PC-9 (cell line): ENCODE results near the gene FKBP5. TPM values are rescaled to one million over a fixed set of nuclear protein-coding genes. Genes with fewer than 3 reads are reported as not detected.

Experiments used
- BruUV-seq: library from RNA; stranded (reverse); fragments of 400-500 nt; replicated peaks from 2 replicates; lab custom pipeline; 2021; lab: Mats Ljungman, UMichigan
- CTCF ChIA-PET: fragments of 300-600 bp; sonication (Branson Sonifier 250); formaldehyde crosslinking; loops from one replicate; lab custom pipeline; 2022; ENCODE audit warnings: antibody characterized with exemption; lab: Charles Lee
- POLR2A ChIA-PET: fragments of 300-600 bp; sonication (Branson Sonifier 250); formaldehyde crosslinking; loops from one replicate; lab custom pipeline; 2022; ENCODE audit warnings: antibody characterized with exemption; ENCODE audit not compliant: unreplicated experiment; lab: Charles Lee
- DNase-seq, 2 experiments: peaks; one replicate each; pipeline versions ENCODE4 v3.0.0 to v3.0.0-alpha.2; 2015 to 2022; ENCODE audit warnings: mixed read lengths in 1 of 2
- H2AFZ ChIP-seq: fragments of 200-600 bp; sonication (generic); 2 replicates; pipeline ENCODE4 v1.8.1; 2017; ENCODE audit warnings: antibody characterized with exemption
- H3F3A ChIP-seq: fragments of 200-600 bp; sonication (generic); 2 replicates; pipeline ENCODE4 v1.8.1; 2017; ENCODE audit warnings: antibody characterized with exemption, mild to moderate bottlenecking, low read depth; ENCODE audit not compliant: insufficient read depth
- H3K27ac ChIP-seq: fragments of 200-600 bp; sonication (generic); 2 replicates; pipeline ENCODE4 v1.6.1; 2016; ENCODE audit warnings: mixed run types
- H3K27me3 ChIP-seq: fragments of 200-600 bp; sonication (generic); 2 replicates; pipeline ENCODE4 v1.6.1; 2016; ENCODE audit warnings: low read depth, mixed run types; ENCODE audit not compliant: insufficient read depth
- H3K36me3 ChIP-seq: fragments of 200-600 bp; sonication (generic); 2 replicates; pipeline ENCODE4 v1.6.1; 2016; ENCODE audit warnings: low read depth, mixed run types
- H3K4me1 ChIP-seq: fragments of 200-600 bp; sonication (generic); replicated peaks from 2 replicates; pipeline ENCODE4 v1.6.1; 2016; ENCODE audit warnings: mixed run types; ENCODE audit not compliant: insufficient read depth
- H3K4me2 ChIP-seq: fragments of 200-600 bp; sonication (generic); 2 replicates; pipeline ENCODE4 v1.6.1; 2017; ENCODE audit warnings: mixed run types
- H3K4me3 ChIP-seq: fragments of 200-600 bp; sonication (generic); 2 replicates; pipeline ENCODE4 v1.6.1; 2016; ENCODE audit warnings: mixed run types
- H3K79me2 ChIP-seq: fragments of 200-600 bp; sonication (generic); 2 replicates; pipeline ENCODE4 v1.6.1; 2017; ENCODE audit warnings: low read depth, mixed run types
- H3K9me2 ChIP-seq: fragments of 200-600 bp; sonication (generic); 2 replicates; pipeline ENCODE4 v1.8.1; 2017; ENCODE audit warnings: mild to moderate bottlenecking; ENCODE audit not compliant: insufficient read depth
- H3K9me3 ChIP-seq: fragments of 200-600 bp; sonication (generic); 2 replicates; pipeline ENCODE4 v1.8.1; 2016; ENCODE audit warnings: low read depth; ENCODE audit not compliant: insufficient read depth
- H4K20me1 ChIP-seq: fragments of 200-600 bp; sonication (generic); 2 replicates; pipeline ENCODE4 v1.8.1; 2017; ENCODE audit not compliant: insufficient read depth
- EZH2 ChIP-seq: fragments of 200-600 bp; sonication (generic); IDR thresholded peaks from 2 replicates; pipeline ENCODE4 v1.8.0; 2017; ENCODE audit warnings: antibody characterized with exemption, low read depth
- intact Hi-C: fragments of 100-400 bp; cut with micrococcal nuclease; formaldehyde crosslinking; loops from one replicate; pipeline ENCODE4 v1.10.0; 2022; ENCODE audit not compliant: unreplicated experiment
- total RNA-seq: library from RNA; stranded (reverse); gene quantifications from 2 replicates; pipeline ENCODE4 v1.2.3, GENCODE V29; 2021
- TF ChIP-seq, protein P1 (sequence below): fragments of 200-600 bp; sonication (generic); conservative IDR thresholded peaks from 2 replicates; pipeline ENCODE4 v1.6.1; 2017; ENCODE audit warnings: mixed run types, antibody characterized with exemption, mild to moderate bottlenecking, moderate library complexity

Gene FKBP5
- total RNA-seq, 1 experiment from 2014 or later: 5.0 TPM

DNA sequence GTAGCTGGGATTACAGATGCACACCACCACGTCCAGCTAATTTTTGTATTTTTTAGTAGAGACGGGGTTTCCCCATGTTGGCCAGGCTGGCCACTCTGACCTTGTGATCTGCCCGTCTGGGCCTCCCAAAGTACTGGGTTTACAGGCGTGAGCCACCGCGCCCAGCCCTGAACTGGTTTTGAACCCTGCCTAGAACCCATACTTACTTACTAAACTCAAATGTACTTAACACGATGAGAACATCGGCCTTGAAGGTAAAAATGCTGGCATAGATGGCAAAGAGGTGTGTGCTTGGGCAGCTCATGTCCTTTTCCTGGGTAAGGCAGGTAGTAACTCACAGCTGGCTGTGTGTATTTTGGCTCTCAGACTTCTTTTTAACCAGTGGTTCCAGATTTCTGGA, 44.9 kb upstream of the FKBP5 start:
- CTCF ChIA-PET: interaction anchor here (0.6 to 1.2 kb wide), 3 partner anchors 110 to 408 kb away, joined by 3 to 7 read pairs (median 5); no protein-coding TSS in a partner anchor
- Histone ChIP-seq H2AFZ (no peak overlapping the region), H3K4me3 (no peak overlapping the region), H4K20me1 (no peaks in the 10 kb centered on the region), H3K4me2 (no peak overlapping the region), H3K79me2 (no peaks in the 10 kb centered on the region), H3K27me3 (no peaks in the 10 kb centered on the region), H3K36me3 (no peaks in the 10 kb centered on the region), H3F3A (peaks cover 16% of the 10 kb centered on the region; the same call in 1 of the 2 replicates), H3K4me1 (peaks cover 9% of the 10 kb centered on the region), H3K9me2 (no peaks in the 10 kb centered on the region), H3K9me3 (no peaks in the 10 kb centered on the region), H3K27ac (no peak overlapping the region)
- no peak for DNase-seq
- POLR2A ChIA-PET: no interaction called here
- TF ChIP-seq EZH2: no peak
- TF ChIP-seq, protein P1, sequence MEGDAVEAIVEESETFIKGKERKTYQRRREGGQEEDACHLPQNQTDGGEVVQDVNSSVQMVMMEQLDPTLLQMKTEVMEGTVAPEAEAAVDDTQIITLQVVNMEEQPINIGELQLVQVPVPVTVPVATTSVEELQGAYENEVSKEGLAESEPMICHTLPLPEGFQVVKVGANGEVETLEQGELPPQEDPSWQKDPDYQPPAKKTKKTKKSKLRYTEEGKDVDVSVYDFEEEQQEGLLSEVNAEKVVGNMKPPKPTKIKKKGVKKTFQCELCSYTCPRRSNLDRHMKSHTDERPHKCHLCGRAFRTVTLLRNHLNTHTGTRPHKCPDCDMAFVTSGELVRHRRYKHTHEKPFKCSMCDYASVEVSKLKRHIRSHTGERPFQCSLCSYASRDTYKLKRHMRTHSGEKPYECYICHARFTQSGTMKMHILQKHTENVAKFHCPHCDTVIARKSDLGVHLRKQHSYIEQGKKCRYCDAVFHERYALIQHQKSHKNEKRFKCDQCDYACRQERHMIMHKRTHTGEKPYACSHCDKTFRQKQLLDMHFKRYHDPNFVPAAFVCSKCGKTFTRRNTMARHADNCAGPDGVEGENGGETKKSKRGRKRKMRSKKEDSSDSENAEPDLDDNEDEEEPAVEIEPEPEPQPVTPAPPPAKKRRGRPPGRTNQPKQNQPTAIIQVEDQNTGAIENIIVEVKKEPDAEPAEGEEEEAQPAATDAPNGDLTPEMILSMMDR: no peak
- intact Hi-C loops: loop anchor here (1.0 to 10.0 kb wide), 2 partner anchors 44 to 269 kb away; partner anchors contain the start of gene RPL10A
- BruUV-seq: no TSS peak

GRCh38 chr6:35731736-35732532, 43.2 kb upstream of the FKBP5 start:
- CTCF ChIA-PET: no interaction called here

DNA sequence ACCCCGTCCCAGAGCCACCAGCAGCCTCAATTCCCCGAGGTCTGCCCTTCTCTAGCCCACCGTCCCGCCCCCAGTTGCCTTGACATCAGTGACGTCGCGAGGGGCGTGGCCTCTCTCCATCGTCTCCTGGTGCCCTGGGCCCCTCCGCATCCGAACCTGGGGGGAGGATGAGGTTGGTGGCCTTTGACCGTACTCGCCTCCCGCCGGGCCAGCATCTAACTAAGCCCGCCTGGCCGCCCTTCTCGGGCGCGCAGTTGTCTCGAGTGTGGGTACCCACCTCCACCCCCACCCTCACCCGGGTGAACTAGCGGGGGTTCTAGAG, 42.7 kb upstream of the FKBP5 start:
- POLR2A ChIA-PET: no interaction called here

More at GRCh38 chr6:35731736-35732532, 43.2 kb upstream of the FKBP5 start:
- intact Hi-C loops: loop anchor here (1.0 to 10.0 kb wide), 2 partner anchors 267 to 435 kb away; partner anchors contain the start of genes DEF6 and RPL10A
- POLR2A ChIA-PET: interaction anchor here (0.6 kb wide), 2 partner anchors 32 to 261 kb away, joined by 5 to 21 read pairs; no protein-coding TSS in a partner anchor
- peaks cover 16% of the 10 kb centered on the region; the same call in 1 of the 2 replicates for H3F3A ChIP-seq
- peak overlapping the region; percentile 99 for H2AFZ ChIP-seq
- H3K9me3 ChIP-seq: no peaks in the 10 kb centered on the region
- H3K4me2 ChIP-seq: peak overlapping the region; percentile 95
- H3K36me3 ChIP-seq: no peaks in the 10 kb centered on the region
- H3K4me3 ChIP-seq: peak overlapping the region; percentile 81
- no peak overlapping the region for H3K27ac ChIP-seq
- peaks cover 21% of the 10 kb centered on the region for H3K4me1 ChIP-seq
- H3K9me2 ChIP-seq: no peaks in the 10 kb centered on the region
- no peaks in the 10 kb centered on the region for H3K79me2 ChIP-seq
- H4K20me1 ChIP-seq: no peaks in the 10 kb centered on the region
- no peaks in the 10 kb centered on the region for H3K27me3 ChIP-seq
- TF ChIP-seq, protein P1: no peak
- no peak for TF ChIP-seq EZH2
- BruUV-seq: TSS peak; percentile 40
- DNase-seq: peak; percentile 50 to 81

More for the DNA sequence above, 42.7 kb upstream of the FKBP5 start:
- CTCF ChIA-PET: no interaction called here
- H3K36me3 ChIP-seq: no peaks in the 10 kb centered on the region
- no peaks in the 10 kb centered on the region for H4K20me1 ChIP-seq
- H3K4me2 ChIP-seq: peak overlapping the region; percentile 95
- no peaks in the 10 kb centered on the region for H3K27me3 ChIP-seq
- no peaks in the 10 kb centered on the region for H3K9me2 ChIP-seq
- TF ChIP-seq, protein P1: no peak
- no peak for TF ChIP-seq EZH2
- no TSS peak for BruUV-seq
- H3K27ac ChIP-seq: no peak overlapping the region
- peak overlapping the region; percentile 99 for H2AFZ ChIP-seq
- peak overlapping the region; percentile 81 for H3K4me3 ChIP-seq
- no peaks in the 10 kb centered on the region for H3K79me2 ChIP-seq
- intact Hi-C loops: loop anchor here (10.0 kb wide), 1 partner anchor 267 kb away; the partner anchor contains the start of gene RPL10A
- no peaks in the 10 kb centered on the region for H3K9me3 ChIP-seq
- H3F3A ChIP-seq: peaks cover 16% of the 10 kb centered on the region; the same call in 1 of the 2 replicates
- peak in 1 of 2 experiments; percentile 68 for DNase-seq
- peaks cover 24% of the 10 kb centered on the region for H3K4me1 ChIP-seq
